ENCODE results near the gene SERPINE3.

The SERPINE3 gene

DNA sequence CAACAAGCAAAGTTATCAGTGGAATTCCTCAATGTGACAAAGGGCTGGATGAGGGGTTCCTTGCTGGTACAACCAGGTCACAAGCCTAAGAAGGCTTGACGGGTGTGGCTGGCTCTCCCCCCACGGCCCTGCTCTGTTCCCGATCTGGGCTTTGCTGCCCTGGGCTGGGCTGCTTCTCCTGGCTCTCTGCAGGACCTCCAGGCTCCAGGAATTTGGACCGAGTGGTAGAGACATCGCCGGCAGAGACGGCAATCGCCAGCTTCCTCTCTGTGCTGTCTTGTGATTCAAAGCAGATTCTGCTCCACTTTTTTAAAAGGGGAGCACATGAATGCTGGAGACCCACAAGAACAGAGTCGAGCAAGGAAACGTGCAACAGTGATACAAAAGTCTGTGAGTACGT, at the start of gene SERPINE3:
SERPINE3 (plus strand) TSS at position 338 of the 400 bp plus-strand sequence. CDS start 1,401 bp downstream, outside the sequence.
- DNase-seq (ENCODE audit: low read depth): no peak

DNA sequence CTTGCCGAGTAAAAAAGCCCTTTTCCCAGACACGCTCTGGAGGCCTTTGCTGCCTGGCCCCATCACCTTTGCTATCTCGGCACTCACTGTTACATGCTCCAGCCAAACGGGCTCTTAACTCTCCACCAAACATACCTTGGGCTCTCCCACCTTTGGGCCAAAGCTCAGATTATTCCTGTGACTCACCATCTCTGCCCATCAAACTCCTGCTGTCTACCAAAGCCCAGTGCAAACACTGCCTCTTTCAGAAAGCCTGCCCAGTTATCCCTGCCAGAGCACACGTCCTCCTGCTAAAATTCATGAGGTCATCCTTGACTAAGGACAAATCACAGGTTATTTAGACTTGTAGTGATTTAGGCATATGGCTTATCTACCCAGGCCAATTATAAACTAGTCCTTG, 48.1 kb upstream of the SERPINE3 start:
- DNase-seq (ENCODE audit: low read depth): no peak

DNA sequence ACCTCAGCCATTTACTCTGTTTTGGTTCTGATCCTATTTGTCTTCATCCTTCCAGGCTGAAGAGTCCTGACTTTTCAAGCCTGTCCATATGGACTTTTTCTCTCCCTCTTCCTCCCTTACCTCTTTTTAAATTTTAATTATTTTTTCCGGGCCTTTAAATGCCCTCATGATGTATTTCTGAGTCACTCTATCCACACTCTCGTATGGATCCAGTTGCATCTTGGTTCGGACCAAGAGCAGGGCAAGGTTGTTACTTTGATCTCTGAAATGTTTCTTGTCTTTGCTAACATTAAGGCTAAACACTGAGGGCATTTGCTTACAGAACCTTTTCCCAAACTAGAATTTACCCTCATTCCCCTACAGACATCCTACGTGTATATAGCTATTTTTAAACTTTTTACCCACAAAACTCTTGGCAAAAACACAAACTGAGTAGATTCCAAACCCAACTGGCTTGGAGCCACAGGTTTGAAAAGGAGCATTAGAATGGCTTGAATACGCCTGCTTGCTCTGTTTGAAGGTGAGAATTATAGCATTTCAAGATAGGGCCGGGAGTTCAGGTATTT, 47.4 kb upstream of the SERPINE3 start:
- no peak for DNase-seq (ENCODE audit: low read depth)

DNA sequence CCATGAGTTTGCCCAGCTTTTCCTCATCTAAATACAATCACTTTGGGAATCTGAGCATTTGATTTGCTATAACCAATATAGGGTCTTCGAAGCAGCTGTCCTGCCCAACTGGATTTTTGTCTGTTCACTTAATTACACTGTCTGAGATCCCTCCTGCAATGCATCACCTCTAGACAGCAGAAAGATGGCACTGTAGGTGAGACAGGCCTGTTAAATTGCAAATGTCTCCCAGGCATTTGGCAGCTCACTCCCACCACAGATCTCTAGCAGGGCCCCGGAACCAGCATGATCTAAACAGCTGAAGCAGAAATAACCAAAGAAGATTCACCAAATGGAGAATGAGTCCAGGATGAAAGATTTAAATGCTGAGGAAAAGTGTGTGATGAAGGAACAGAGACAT, 41.9 kb upstream of the SERPINE3 start:
- no peak for DNase-seq (ENCODE audit: low read depth)

DNA sequence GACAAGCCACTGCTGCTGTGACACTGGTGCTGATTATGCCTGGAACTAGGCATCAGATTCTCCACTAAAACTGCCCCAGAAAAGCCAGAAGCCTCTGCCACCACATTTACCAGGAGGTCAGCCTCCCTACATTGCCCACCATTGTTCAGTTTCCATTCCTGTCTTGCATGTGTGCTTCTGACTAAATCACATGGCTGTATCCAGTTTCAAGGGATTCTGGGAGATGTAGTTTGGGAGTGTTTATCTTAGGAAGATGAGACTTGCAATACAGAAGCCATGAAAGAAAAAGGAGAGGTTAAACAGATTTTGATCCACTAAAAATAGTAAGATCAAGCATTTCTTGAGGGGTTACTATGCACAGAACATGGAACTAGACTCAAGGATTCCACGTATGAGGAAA, 40.7 kb upstream of the SERPINE3 start:
- DNase-seq (ENCODE audit: low read depth): no peak

- no peak for DNase-seq (ENCODE audit: low read depth)
Observed at GRCh38 chr13:51303063-51303552, 36.4 kb upstream of the SERPINE3 start.

DNA sequence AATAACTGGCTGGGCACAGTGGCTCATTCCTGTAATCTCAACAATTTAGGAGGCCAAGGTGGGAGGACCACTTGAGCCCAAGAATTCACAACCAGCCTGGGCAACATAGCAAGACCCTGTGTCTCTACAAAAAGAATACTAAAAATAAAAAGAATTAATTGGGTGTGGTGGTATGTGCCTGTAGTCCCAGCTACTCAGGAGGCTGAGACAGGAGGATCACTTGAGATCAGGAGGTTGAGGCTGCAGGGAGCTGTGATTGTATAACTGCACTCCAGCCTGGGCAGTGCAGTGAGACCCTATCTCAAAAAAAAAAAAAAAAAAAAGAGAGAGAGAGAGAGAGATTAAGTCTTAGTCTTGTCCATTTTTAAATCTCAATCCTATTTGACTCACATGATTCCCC, 35.6 kb upstream of the SERPINE3 start:
- DNase-seq (ENCODE audit: low read depth): no peak

DNA sequence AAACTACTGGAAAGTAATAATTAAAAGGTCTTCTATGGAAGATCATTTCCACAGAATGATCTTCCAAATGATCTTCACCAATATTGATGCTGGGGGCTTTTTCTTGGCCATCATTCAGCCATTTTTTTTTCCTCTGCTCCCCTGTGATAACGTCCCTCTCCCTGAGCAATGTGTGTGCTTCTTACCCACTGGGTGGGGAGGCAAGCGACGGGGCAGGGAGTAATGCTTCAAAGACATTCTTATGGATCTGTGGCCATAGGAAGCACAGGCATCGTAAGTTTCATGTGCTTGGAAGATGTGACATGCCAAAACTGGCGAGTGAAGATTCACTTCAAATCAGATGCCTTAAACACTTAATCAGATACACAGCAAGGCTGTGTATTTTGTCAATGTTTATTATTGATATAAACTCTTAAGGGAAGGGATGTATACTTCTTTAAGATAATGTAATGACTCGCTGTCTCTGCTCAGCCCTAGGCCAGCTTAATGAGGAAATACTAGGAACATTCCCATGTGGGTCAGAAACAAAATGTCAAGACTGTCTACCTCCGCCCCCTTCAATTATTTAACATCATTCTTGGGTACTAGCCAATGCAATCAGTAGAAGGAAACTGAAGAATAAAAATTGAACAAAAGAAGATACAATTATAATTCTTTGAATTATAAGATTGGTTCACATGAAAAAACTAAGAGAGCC, 34.1 kb upstream of the SERPINE3 start:
- no peak for DNase-seq (ENCODE audit: low read depth)

DNA sequence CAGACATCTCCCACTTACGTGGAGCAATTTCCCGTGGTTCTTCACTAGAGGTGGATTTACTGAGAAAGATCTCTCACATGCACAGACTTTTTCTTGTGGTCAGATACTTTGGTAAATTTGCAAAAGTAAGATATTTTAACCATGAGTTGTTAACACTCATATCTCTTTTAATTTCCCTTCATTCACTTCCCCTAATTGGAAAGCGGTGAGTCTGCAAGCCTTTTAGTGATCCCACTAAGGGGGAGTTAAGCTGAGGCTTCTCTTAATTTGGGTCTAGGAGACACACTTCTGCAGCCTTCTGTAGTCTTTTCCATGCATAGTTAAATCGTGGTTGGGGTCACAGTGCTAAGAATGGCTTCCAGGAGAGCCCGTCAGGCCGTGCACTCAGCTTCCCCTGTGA, 30.7 kb upstream of the SERPINE3 start:
- DNase-seq (ENCODE audit: low read depth): no peak

- no peak for DNase-seq (ENCODE audit: low read depth)
Observed at GRCh38 chr13:51311231-51311630, 28.3 kb upstream of the SERPINE3 start.

DNA sequence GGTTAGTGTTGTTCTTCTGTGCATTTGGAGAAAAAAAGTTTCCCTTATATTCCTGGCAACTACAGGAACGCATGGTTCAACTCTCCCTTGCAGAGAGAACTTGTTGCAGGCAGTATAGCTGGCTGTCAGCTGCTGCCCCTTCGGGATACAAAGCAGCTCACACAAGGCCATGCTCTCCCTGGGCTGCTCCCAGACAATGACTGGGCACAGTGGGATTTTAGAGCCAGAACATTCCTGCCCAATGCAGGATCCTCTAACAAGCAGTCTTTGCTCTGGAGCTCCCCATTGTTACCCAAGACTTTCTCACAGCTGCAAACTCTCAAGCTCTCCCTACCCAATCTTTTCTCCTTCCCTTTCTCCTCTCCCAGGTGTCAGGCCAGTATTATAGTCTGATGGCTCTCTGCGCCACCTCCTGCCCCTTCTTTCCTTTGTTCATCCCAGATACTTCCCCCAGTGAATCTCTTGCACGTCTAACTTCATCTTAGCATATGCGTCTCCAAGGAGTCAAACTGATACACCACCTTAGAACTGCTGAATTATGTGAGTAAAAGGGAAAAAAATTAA, 27.5 kb upstream of the SERPINE3 start:
- no peak for DNase-seq (ENCODE audit: low read depth)

GRCh38 chr13:51313619-51314018, 25.9 kb upstream of the SERPINE3 start:
- DNase-seq (ENCODE audit: low read depth): no peak

- no peak for DNase-seq (ENCODE audit: low read depth)
Observed at GRCh38 chr13:51317262-51317661, 22.2 kb upstream of the SERPINE3 start.

DNA sequence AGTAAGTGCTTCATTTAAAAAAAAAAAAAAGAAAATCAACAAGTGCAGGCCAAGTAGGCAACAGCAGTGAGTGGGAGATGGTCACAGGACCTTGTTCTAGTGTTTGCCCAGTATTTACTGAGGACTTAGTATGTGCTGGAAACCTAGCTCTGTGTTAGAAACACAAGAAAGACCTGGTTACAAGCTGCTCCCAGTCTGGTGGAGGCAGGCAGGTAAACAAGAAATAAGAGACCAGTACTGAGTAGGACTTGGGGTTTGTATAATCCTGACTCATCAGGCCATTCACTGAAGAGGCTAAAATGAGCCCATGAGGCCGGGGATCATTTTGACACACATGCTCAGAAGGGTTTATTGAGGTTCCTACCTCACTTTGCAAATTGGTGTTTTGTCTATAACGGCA, 21.5 kb upstream of the SERPINE3 start:
- DNase-seq (ENCODE audit: low read depth): no peak

DNA sequence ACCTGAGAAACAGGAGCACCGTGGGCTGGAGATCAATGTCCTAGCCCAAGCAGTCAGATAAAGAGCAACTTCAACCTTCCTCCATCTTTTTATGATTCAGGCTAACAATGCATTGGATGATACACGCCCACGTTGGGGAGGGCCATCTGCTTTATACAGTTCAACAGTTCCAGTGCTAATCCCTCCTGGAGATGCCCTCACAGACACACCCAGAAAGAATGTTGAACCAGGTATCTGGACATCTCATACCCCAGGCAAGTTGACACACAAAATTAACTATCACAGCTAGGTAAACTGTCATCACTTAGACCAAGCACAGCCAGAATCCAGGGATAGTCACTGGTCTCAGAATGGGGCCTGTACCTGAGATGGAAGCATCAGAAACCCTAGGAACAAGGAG, 20.6 kb upstream of the SERPINE3 start:
- no peak for DNase-seq (ENCODE audit: low read depth)

DNA sequence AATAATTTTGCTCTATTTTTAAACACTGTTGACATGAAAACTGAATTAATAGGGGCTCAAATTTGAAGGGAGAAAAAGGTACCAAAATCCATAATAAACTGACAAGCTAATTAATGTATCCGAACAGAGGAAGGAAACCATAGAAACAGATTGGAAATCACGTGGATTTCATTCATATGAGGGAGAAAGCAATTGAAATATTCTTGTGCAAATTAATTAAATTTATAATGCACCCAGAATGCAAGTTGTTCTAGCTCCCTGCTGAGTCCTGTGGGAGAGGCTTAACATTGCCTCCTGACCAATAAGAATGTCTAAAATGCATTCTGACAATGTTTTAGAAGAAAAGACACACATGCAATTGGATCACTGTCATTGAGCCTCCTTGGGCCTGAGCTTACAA, 17.7 kb upstream of the SERPINE3 start:
- DNase-seq (ENCODE audit: low read depth): no peak

GRCh38 chr13:51322826-51323225, 16.7 kb upstream of the SERPINE3 start:
- no peak for DNase-seq (ENCODE audit: low read depth)

- no peak for DNase-seq (ENCODE audit: low read depth)
Observed at GRCh38 chr13:51323824-51324511, 15.5 kb upstream of the SERPINE3 start.

- DNase-seq (ENCODE audit: low read depth): no peak
Observed at GRCh38 chr13:51324714-51325420, 14.6 kb upstream of the SERPINE3 start.

DNA sequence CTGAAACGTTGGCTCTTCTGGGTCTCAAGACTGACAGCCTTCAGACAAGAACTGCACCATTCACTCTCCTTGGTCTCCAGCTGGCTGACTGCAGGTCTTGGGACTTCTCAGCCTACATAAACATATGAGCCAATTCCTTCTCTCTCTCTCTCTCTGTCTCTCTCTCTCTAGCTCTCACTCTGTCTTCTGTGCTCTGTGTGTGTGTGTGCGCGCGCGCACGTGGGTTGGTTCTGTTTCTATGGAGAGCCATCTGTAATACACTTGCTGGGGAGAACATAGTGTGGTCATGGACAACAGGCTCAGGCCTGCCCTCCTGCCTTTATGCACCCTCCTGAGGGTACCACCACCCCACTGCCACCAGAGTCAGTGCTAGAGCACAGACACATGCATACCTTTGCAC, 13.7 kb upstream of the SERPINE3 start:
- DNase-seq (ENCODE audit: low read depth): no peak

DNA sequence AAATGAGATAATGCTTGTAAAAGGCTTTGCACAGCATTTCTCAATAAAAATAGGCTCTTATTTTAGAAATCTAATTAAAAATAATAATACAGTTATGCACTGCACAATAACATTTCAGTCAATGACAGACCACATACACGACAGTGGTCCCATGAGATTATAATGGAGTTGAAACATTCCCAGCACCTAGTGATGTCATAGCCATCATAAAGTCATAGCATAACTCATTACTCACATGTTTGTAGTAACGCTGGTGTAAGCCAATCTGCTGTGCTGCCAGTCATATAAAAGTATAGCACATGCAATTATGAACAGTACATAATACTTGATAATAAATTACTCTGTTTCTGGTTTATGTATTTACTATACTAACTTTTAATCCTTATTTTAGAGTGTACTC, 12.7 kb upstream of the SERPINE3 start:
- no peak for DNase-seq (ENCODE audit: low read depth)

DNA sequence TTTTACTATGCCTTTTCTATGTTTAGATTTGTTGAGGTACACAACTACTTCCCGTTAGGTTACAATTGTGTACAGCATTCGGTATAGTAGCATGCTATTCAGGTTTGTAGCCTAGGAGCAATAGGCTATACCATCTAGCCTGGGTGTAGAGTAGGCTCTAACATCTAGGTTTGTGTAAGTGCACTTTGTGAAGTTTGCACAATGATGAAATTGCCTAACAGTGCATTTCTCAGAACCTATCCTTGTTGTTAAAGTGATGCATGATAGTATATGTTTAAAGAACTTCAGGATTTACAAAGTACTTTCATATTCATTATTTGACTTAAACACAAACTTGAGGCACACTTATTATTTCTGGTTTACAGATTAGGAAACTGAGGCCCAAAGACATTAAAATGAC, 11.5 kb upstream of the SERPINE3 start:
- no peak for DNase-seq (ENCODE audit: low read depth)
